Activated CD8-positive, alpha-beta memory T cell treated with anti-CD3 and anti-CD28 coated beads for 48 hours (primary cell): Measurements from ENCODE around the gene ADM5.

Experiments used
- DNase-seq, 3 experiments: peaks; one replicate each; pipeline ENCODE4 v3.0.0-alpha.2; 2020; ENCODE audit warnings: low read depth in 2 of 3, low spot score in 2 of 3

Gene ADM5

DNA sequence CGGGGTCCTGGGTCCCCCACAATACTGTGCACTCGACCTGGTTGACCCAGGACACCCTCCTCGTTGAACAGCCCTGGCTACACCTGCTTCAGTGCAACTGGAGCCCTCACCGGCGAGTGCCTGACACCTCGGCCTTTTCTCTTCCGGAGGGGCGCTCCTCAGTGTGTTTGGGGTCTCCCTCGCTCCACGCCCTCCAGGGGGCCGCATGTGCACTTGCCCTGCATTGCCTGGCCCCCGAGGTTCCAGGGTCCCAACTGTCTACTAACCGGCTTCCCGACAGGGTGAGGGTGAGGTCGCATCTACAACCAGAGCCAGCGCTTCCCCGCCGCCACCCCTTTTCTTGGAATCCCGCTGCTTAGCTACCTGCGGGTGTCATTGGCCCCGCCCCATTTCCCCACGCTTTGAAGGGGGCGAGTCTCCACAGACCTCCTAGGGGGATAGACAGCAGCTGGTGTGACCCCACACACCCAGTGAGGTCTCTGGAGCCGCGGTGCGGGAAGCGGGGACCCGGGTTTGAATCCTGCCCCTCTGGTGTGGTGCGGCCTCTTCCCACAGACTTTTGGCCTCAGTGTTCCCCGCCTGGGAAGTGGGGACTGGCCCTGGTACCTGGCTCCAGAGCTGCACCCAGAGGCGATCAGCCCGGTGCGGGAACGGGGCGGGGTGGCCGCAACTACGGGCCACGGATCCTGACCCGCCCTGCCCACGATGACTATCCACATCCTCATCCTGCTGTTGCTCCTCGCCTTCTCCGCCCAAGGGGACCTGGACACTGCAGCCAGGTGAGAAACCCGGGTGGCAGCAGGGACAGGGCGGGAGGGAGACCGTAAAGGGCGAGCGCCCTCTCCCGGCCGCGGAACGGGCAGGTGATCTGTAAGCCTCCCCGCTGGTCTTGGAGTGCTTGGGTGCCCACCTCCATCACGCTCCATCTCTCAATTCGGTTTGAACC, at the start of gene ADM5:
TSS of gene ADM5 (plus strand) at position 462 of the 946 bp plus-strand sequence. CDS start at position 706, 244 bp downstream.
- DNase-seq: no peak

- DNase-seq: peak; percentile 98
Measured at GRCh38 chr19:49640113-49640898, 49.1 kb upstream of the ADM5 start, which contains the start of gene RRAS. TSS of gene RRAS (minus strand) at chr19:49640143. CDS start at chr19:49640098, 45 bp downstream.

DNA sequence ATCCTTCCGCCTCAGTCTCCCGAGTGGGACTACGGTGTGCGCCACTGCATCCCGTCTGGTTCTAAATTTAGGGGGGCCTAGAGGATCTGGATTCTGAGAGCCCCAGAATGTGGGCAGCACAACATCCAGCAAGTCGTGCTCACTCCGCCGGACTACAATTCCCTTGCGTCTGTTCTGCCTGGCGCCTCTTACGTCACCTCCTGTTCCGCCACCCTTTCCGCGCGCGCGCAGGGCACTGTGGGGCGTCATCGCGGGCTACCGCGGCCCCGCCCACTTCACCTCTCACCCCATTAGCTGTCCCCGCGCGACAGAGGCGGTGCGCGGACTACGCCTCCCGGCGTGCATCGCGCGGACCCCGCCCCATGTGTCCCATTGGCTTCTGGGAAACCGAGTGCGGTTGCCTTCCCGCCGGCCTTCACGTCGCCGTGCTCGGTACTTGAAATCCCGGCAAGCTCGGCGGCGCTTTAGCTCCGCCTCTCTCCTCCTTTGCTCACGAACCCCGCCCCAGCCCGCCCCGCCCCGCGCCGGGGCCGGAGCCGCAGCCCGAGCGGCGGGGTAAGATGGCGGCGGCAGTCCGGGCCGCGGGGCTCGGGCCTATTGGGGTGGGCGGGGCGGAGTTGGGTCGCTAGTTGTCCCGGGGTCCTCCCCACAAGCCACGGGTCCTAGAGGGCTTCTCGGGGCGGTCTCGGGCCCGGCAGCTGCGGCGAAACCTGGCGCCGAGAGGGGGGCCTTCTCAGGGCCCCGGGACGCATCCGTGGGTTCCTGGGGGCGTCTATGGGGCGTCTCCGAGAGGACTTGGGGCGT, 47.5 kb upstream of the ADM5 start, which contains the start of gene SCAF1:
TSS of gene SCAF1 (plus strand) at position 522 of the 804 bp plus-strand sequence. CDS start 2,818 bp downstream, outside the sequence.
- DNase-seq: peak; percentile 93 to 100 (median 94)

DNA sequence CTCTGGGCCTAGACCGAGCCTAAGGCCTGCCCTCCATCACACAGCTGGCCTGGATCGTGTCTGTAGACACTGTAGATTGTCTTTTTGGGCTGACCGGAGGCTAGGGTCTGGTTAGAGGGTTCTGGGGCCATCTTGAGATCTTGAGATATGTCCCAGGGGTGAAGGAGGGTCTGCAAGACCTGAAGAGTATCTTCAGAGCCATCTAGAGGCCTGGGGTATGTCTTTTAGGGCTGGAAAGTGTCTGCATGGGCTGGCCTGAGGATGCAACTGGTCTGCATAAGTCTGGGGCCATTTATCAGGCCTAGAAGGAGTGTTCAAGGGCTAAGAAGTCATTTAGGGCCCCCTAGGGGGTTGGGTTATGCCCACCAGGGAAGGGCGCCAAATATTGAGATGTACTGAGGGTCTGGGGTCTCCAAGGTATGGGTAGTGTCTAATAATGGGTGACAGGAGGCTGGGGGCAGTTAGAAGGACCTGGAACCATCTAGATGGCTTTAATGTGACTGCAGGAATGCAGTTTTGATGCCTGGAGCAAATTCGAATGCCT, 46.8 kb upstream of the ADM5 start:
- no peak for DNase-seq

- no peak for DNase-seq
Measured at GRCh38 chr19:49643466-49643865, 45.9 kb upstream of the ADM5 start.

DNA sequence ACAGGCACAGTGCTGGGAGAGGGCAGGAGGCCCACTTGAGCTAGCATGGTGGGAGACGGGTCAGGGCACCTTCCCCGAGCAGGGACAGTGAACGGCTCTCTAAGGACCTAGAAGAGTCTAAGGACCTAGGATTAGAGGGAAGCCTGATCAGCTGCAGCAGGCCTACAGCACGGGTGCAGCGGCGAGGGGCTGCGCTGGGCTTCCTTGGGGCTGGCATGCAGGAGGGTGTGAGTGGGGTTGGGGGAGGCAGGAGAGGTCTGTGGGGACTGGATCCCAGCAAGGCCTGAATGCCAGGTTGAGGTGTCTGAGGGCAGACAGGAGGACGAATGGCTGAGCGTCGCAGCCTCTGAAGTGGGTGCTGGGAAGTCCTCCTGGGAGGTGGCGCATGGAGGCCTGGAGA, 43.8 kb upstream of the ADM5 start:
- DNase-seq: no peak

- no peak for DNase-seq
Measured at GRCh38 chr19:49645995-49646394, 43.4 kb upstream of the ADM5 start.

DNA sequence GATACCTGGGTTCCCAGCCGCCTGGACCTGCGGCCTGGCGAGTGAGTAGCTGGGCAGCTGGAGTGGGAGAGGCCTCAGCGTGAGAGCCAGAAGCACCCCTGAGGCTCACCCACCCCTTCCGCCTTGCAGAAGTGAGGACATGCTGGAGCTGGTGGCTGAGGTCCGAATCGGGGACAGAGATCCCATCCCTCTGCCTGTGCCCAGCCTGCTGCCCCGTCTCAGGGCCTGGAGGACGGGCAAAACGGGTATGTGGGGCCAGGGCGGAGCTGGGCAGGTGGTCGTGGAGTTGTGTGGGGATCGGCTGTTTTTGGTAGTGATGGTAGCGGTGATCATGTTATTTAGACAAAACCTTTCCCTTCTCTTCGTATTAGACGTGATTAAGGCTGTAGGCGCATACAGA, 42.8 kb upstream of the ADM5 start:
- DNase-seq: no peak

- DNase-seq: no peak
Measured at GRCh38 chr19:49651029-49651819, 38.2 kb upstream of the ADM5 start.

GRCh38 chr19:49651820-49652550, 37.4 kb upstream of the ADM5 start:
- no peak for DNase-seq

DNA sequence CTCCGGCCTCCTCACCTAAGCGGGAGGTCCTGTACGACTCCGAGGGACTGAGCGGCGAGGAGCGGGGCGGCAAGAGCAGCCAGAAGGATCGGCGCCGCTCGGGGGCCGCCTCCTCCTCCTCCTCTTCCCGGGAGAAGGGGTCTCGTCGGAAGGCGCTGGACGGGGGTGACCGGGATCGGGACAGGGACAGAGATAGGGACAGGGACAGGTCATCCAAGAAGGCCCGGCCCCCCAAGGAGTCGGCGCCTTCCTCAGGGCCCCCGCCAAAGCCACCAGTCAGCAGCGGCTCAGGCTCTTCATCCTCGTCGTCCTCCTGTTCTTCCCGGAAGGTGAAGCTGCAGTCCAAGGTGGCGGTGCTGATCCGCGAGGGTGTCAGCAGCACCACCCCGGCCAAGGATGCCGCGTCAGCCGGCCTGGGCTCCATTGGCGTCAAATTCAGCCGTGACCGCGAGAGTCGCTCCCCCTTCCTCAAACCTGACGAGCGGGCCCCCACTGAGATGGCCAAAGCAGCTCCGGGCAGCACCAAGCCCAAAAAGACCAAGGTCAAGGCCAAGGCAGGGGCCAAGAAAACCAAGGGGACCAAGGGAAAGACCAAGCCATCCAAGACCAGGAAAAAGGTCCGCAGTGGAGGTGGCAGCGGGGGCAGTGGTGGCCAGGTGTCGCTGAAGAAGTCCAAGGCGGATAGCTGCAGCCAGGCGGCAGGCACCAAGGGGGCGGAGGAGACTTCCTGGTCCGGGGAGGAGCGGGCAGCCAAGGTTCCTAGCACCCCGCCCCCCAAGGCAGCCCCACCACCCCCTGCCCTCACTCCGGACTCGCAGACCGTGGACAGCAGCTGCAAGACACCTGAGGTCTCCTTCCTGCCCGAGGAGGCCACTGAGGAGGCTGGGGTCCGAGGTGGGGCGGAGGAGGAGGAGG, 36.6 kb upstream of the ADM5 start:
- DNase-seq: no peak

DNA sequence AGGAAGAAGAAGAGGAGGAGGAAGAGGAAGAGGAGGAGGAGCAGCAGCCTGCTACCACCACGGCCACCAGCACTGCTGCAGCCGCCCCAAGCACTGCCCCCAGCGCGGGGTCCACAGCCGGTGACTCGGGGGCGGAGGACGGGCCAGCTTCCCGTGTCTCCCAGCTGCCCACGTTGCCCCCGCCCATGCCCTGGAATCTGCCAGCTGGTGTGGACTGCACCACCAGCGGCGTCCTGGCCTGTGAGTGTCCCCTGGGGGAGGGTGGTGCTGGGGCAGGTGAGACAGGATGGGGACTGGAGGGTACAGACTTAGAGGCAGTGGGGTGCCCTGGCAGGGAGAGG, 36.0 kb upstream of the ADM5 start:
- DNase-seq: no peak

- no peak for DNase-seq
Measured at GRCh38 chr19:49654581-49654980, 34.8 kb upstream of the ADM5 start.

- DNase-seq: no peak
Measured at GRCh38 chr19:49655570-49656455, 33.6 kb upstream of the ADM5 start.

GRCh38 chr19:49656456-49657109, 32.8 kb upstream of the ADM5 start:
- DNase-seq: no peak

GRCh38 chr19:49657493-49658138, 31.8 kb upstream of the ADM5 start:
- DNase-seq: no peak
